ENCODE measurements around the gene TTC39B.
A peak's percentile ranks its signal among the peaks of the same experiment; 100 is the strongest.

TTC39B gene

DNA sequence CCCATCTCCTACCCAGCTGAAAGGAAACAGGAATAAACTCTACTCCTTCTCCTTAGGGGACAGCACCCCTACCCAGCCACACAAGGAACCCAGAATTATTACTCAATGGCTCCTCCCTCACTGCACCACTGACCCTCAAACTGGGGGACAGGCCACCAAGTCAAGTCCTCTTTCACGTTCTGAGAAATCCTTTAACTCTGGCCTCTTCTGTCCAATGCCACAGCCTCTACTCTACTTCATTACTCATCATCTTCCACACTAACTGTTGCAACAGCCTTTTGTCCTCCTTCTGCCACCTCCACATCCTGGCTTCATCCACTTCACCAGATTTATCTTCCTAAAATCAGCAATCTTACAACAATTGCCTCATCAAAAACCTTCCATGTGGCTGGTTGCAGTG lies 6.8 kb downstream of the TTC39B start:
- no peak for DNase-seq (ENCODE audit: low read depth)

DNA sequence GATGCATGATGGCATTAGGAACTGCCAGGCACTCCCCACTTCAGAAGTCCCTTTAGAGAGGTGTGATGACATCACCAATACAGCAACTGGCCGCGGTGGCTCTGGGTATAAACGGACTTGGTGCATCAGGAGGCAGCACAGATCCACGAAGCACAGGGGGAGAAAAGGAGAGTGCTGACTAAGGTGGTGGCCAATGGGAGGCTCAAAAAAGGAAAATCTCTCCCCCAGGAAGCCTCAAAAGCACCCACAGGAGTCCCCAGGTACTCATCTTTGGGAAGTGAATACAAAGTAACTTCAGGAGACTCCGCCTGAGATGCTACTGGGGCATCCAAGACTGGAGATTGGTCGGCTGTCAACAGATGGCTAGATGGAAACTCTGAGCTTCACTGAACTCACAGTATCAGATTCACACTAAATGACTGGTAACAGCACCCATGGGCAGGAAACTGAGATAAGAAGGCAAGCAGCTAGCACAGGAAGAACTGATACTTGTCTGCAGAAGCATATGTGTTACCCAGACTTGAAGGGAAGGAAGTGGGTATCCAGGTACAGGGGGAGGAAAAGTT lies 7.6 kb downstream of the TTC39B start:
- DNase-seq (ENCODE audit: low read depth) = no peak

DNA sequence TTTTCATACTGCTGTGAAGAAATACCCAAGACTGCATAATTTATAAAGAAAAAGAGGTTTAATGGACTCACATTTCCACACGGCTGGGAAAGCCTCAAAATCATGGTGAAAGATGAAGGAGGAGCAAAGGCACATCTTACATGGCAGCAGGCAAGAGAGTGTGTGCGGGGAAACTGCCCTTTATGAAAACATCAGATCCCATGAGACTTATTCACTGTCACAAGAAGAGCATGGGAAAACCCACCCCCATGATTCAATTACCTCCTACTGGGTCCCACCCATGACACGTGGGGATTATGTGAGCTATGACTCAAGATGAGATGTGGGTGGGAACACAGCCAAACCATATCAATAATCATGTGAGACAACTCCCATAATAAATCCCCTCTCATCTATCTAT lies 8.7 kb downstream of the TTC39B start:
- DNase-seq (ENCODE audit: low read depth) = no peak

DNA sequence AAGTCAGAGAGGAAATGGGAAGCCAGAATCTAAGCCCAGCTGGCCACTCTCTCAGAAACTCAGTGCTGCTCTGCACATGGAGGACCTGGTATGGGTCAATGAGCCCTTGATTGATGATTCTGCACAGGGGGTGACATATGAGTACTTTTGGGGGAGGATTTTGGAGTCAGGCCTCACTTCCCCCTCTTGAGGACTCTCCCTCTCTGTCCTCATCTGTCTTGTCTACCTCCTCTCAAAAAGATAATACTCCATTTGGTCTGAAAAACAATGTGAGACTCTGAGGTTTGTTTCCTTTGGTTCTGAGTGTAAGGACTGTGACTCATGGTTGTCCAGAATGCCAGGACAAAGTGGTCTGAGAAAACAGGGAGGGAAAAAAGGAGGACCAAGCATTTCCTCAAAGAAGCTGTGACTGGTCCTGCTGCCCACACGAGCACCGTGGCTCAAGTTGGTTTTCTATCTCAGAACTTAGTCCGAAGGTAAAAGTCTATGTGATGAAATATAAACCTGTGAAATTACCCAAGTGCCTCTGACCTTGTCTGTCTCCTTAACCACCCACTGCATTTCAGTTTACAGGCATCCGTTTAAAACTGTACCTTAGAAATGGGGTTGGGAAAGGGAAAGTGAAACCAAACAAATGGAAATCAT lies 11.1 kb downstream of the TTC39B start:
- peak; percentile 53 for DNase-seq (ENCODE audit: low read depth)

DNA sequence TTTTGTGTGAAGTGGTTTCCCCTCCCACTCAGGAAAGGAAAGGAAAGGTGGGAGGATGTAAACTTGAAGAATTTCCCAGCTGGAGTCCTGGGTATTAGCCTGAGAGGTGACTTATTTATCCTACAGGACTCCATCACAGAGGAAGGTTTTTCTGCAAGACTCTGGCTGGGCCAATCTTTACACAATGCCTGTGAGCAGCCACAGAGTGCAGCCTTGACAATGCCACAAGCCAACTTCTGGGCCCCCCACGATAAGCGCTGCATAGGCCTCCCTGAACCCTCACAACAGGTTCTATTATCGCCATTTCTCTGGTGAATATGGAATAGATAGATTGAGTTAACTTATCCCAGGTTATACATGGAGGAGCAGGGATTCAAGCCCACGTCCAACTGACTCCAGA lies 12.4 kb downstream of the TTC39B start:
- no peak for DNase-seq (ENCODE audit: low read depth)

DNA sequence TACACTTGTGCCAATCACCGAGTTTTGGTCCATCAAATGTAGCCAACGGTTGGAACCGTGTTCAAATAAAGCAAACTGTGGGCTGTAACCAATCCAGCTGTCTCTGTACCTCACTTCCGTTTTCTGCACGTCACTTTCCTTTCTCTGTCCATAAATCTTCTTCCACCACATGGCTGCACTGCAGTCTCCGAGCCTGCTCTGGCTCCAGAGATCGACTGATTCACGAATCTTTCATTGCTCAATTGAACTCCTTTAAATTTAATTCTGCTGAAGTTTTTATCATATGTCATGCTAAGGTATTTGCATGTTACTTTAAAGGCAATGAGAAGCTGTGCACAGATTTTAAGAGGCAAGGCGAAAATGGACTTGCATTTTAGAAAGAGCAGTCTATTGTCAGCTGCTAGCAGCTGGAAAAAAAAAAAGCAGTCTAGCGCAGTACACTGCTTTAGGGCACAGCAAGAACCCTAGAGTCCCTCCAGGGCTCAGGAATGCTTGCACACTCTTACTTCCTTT lies 13.2 kb downstream of the TTC39B start:
- DNase-seq (ENCODE audit: low read depth) = no peak

DNA sequence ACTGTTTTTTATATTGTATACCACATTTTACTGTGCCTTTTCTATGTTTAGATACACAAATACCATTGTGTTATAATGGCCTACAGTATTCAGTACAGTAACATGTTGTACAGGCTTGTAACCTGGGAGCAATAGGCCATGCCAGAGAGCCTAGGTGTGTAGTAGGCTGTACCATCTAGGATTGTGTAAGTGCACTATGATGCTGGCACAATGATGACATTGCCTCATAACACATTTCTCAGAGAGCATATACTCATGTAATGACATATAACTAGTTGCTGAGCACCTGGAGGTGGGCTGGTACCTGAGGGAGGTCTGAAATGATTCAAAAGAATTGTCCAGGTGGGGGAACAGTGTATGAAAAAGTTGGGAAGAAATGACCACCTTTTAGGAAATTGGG lies 13.9 kb downstream of the TTC39B start:
- DNase-seq (ENCODE audit: low read depth) = no peak

DNA sequence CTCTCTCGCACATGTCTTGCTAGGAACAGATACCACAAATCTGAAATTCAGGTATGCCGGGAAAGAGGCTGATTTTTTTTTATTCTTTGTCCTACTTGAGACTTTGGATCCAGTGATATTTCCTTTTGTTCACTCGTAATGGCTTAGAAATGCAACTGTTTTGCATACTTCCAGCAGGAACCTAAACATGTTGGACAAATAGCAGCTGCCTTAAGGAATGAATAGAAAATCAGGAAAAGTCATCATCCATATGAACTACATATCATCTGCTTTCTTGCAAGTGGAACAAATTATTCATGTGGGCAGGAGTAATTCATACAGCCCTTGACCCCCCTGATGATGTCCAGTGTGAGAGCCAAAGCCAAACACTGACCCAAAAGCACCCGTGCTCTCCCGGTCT lies 17.4 kb downstream of the TTC39B start:
- DNase-seq (ENCODE audit: low read depth) = no peak

DNA sequence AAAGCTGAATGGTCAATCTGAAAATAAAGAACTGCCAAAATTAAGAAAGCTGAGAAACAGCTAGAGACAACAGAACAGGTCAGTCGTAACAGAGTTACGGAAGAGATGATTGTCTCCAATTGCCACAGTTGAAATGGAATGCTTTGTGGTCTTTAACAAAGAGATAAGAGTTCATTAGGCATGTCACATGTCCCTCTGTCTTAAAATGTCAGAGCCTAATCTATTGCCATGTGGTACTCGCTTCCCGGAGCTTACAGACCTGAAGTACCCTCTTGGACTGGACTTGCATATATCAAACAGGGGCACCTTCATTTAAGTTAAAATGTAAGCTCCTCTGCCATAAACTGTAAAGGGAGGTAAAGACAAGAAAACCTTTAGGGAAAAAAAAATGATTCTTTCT lies 19.7 kb downstream of the TTC39B start:
- no peak for DNase-seq (ENCODE audit: low read depth)

DNA sequence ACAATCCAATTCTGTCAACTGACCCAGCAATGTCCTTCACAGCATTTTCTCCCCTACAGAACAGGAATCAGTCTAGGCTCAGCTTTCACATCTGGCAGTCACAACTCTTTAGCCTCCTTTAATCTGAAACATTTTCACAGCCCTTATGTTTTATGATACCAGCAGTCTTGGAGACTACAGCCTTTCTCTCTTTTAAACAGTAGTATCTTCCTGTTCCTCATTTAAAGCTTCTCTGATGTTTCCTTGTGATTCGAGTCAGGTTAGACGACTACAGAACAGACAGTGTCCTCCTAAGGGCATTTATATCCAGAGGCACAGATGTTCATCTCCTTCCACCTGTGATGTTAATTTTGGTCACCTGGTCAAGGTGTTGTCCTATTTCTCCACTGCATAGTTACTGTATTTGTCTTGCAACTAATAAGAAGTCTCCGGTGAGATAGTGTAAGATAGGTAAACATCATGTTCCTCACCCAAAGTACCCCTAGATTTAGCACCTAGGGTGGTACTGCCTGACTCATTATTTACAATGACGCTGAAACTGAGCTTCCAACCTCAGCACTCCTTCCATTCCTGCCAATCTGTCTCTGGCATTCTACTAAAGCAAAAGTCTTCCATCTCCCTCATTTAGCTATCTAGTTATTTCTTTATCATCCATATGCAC lies 20.7 kb downstream of the TTC39B start:
- DNase-seq (ENCODE audit: low read depth) = no peak

DNA sequence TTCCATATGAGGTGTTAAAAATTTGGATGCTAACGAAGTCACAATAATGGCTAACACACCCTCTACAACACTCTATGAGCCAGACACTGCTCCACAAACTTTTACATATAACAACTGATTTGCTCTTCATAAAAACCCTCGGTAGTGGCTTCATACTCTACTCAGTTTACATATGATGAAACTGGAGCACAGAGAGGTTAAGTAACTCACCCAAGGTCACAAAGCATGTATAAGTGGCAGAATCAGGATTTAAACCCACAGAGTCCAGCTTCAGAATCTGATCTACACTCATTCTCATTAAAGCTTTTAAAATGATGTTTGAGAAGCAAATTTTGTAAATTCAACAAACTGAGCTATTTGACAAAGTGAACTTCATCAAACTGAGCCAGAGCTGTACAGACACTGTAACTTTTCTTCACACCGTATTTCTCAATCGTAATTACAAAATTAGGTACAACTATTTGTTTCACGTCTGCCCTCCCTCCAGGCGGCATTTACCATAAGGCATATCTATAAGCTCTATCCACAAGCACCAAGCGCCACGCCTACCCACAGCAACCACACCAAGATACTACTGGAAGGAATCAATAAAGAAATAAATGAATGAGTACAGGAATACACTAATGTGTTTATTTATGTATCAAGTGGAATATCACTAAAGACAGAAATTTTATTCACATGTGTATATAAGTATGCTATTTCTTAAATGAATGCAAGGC lies 24.3 kb downstream of the TTC39B start:
- no peak for DNase-seq (ENCODE audit: low read depth)

DNA sequence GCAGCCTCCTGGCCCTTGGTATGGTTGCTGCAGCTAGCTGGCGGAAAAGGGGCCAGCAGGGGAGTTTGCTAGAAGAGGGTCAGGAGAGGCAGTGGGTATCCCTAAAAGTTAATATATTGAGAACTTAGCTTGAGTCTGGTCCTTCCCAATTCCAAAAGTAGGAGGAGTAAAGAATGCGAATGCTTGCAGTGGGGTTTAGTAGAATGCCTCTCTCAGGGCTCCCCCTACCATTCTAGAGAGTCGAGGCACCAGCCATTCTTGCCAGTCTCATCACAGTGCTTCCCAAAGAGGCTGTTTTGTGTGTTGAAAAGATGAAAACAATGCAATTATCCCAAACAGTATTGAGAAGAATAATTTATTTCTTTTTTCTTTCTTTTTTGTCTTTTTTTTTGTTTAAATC lies 26.4 kb downstream of the TTC39B start:
- no peak for DNase-seq (ENCODE audit: low read depth)

DNA sequence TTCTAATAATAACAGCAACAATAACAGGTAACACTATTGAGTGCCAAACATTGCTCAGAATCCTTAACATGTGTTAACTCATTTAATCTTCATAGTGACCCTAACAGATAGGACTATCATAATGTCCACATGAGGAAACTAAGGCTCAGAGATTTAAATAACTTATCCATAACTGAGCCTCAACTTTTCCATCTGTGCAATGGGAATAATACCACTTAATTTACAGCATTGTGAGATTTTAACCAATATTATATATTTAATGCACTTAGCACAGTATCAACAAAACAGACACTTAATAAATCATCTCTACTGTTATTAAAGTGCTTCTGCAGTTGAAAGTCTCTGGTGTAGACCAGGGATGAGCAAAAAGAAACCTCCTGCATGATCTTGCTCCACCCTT lies 28.2 kb downstream of the TTC39B start:
- no peak for DNase-seq (ENCODE audit: low read depth)

DNA sequence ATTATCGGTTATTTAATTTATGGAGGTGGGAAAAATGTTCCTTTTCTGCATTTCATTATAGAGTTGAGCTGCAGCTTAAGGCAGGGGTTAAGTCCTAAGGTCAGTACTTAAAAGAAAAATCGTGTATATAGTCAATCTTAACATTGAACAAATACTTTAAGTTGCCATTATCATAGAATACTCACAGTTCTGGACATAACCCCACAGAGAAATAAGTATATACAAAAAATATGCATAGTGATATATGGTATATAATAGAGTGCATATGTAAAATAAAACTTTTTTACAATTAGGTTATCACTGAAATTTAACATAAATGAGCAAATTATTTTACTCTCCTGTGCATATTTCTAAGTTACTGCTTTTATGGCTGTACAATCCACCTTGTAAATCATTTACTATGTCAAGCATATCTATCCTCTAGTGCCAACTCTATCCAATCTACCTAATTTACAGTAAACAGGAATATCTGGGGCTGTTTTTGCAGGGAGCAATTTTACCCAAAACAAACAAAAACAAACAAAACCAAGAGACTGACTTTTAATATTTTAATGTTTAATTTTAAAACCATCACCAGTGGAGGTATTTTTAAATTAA lies 28.8 kb downstream of the TTC39B start:
- DNase-seq (ENCODE audit: low read depth) = no peak

DNA sequence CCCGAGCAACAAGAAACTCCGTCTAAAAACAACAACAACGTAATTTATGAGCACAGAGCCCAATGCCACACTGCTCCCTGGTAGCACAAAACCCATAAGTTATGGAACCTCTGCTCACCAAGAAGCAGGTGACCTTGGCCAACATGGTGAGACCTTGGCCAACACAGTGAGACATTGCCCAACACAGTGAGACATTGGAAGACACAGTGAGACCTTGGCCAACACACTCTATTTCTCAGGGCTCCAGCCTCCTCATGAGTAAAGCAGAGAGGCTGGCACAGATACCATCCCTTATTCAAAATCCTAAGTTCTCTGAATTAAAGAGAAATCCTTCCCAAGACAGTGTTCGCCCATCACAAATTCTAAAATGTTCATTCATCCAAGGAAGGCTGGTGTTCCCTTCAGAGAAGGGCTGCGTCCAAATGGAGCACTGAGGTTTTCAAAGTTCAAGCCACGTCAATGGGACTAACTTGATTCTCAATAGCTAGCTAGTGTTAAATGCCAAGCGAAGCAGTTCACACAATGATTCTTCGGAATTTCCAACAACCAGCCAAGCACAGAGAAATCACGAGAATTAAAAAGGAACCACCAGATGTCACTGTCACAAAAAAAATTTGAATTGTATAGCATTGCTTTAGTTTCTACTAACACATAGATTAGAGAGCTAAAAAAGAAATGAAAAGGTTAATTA lies 29.5 kb downstream of the TTC39B start:
- DNase-seq (ENCODE audit: low read depth) = no peak

DNA sequence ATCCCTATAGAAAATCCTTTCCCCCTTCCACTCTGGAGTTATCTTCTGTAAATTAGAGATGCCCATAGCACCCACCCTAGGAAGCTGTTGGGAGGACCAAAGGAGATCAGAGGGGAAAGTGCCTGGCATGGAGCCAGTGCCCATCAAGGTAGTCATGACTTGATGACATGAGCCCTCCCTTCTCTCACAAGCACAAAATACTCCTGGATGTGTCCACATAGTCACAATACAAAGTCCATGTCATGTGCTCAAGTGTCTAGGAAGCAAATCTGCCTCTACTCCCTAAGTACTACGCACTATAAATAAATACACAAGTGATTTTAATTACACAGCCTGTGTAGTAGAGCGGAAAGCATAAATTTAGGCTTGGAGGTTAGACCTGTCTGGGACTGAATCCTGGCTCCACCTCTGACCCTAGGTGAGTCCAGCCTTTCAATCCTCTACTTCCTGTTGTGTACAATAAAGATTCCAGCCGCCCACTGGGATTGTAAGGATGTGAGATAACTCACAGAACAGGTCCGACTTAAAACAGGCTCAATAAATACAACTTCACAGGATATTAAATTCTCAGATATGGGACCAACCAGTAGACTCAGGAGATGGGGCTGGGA lies 30.6 kb downstream of the TTC39B start:
- no peak for DNase-seq (ENCODE audit: low read depth)

DNA sequence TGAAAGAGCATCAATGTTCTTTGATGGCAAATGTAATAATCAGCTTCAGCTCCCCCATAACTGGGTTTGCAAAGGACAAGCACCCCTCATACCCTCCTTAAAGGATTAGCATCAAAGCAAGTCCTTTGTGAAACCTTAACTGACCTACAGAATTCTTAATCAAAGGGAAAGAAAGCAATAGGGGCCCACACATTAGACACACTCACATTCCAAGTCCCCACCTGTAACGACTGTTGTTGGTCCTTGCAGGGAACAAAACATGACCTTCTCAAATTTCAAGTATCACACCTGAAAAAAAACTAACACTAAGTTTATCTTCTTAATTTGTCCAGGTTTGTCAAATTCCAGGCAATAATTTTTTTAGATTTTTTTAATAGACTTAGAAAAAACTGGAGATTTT lies 32.6 kb downstream of the TTC39B start:
- DNase-seq (ENCODE audit: low read depth) = no peak

DNA sequence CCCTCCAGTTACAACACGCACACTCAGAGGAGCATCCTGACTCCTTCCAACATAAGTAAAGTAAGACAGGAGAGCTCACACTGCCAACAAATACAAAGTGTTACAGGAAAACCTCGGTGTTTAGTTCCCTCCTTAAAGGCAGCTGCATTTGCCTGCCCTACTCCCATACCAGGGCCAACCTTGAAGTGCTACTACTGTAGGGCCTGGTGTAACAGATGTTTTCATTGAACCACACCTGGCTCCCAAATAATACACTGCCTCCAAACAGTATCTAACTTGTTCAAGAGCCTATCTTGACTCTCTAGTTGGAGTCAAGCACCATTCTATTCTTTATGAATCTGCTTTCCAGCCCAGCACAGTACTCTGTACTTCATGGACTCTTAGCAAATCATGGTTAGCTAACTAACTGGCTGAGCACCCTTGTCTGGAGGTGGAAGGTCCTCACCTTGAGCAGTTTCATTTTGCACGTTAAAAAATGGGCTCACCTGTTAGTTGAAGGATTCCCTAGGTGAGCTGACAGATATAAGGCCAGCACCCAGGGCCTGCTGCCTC lies 34.6 kb downstream of the TTC39B start:
- no peak for DNase-seq (ENCODE audit: low read depth)

DNA sequence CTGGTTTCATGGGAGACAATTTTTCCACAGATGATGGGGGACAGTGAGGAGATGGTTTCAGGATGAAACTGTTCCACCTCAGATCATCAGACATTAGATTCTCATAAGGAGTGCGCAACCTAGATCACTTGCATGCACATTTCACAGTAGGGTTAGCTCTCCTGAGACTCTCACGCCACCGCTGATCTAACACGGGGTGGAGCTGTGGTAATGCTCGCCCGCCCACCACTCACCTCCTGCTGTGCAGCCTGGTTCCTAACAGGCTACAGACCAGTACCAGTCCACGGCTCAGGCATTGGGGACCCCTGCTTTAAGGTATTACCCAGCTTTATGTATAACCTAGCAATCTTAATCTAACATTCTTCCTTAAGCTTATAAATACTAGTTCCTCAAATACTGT lies 35.6 kb downstream of the TTC39B start:
- no peak for DNase-seq (ENCODE audit: low read depth)

DNA sequence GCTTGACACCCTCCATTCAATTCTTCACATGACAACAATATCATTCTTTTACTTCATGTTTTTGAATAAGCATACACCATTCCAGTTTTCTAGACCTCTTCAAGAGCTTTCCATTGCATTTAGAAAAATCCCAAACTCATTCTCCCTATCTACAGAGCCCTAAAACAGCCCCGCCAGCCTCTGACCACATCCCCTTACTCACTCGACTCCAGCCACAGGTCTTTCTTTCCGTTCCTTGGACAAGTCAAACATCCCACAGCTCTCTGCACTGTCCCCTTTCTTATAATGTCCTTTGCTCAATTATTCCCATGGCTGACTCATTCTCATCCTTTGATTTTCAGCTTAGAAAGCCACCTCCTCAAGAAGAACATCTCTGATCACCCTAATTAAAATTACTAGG lies 38.2 kb downstream of the TTC39B start:
- DNase-seq (ENCODE audit: low read depth) = no peak

DNA sequence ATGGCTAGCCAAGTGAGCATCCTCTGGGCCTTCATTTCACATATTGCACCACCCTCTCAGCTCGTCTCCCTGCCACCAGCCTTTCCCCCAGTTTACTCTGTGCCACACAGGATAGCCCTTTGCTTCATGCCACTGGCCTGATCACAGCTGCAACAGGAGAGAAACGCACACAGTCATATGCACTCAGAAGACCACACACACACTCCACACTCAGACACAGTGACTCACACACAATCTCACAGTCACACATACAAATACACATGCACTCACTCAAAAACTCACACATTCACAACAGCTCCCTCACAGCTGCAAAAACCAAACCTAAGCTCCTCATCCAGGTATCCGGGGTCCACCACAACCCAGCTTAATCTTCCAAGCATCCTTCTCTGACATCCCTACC lies 38.7 kb downstream of the TTC39B start:
- no peak for DNase-seq (ENCODE audit: low read depth)
